Astrocyte of the spinal cord (primary cell): Measurements from ENCODE around the gene STAG3.

ENCODE experiments used
- DNase-seq: peaks from one replicate; pipeline ENCODE4 v3.0.0; 2011; ENCODE audit warnings: low read depth, low spot score
- H3K4me3 ChIP-seq: 2 replicates; pipeline ENCODE4 v1.5.1; 2011; ENCODE audit warnings: low read depth, mild to moderate bottlenecking, low read length, moderate library complexity
- CTCF ChIP-seq: IDR thresholded peaks from 2 replicates; pipeline ENCODE4 v1.5.1; 2012; ENCODE audit warnings: low read depth, mild to moderate bottlenecking, low read length, inconsistent platforms
- in situ Hi-C: cut with HindIII; loops from 2 replicates; pipeline ENCODE4 v1.10.0; 2017; ENCODE audit warnings: low sequenced_read_pairs

Gene STAG3

GRCh38 chr7:100152404-100152803 is 25.3 kb upstream of the STAG3 start:
- no peak overlapping the region for H3K4me3 ChIP-seq
- TF ChIP-seq CTCF: no peak
- in situ Hi-C loops: no loop called here
- DNase-seq: no peak

GRCh38 chr7:100152937-100153666 is 24.6 kb upstream of the STAG3 start:
- in situ Hi-C loops: no loop called here
- no peak for TF ChIP-seq CTCF
- H3K4me3 ChIP-seq: no peak overlapping the region
- DNase-seq: no peak

- DNase-seq: no peak
- H3K4me3 ChIP-seq: no peak overlapping the region
- in situ Hi-C loops: no loop called here
- TF ChIP-seq CTCF: no peak
These were observed 23.8 kb upstream of the STAG3 start for GRCh38 chr7:100153708-100154535.

GRCh38 chr7:100154651-100155491 is 22.8 kb upstream of the STAG3 start:
- in situ Hi-C loops: no loop called here
- H3K4me3 ChIP-seq: no peak overlapping the region

GRCh38 chr7:100155553-100156317 is 22.0 kb upstream of the STAG3 start:
- no peak overlapping the region for H3K4me3 ChIP-seq
- TF ChIP-seq CTCF: no peak
- DNase-seq: no peak
- in situ Hi-C loops: no loop called here

More at GRCh38 chr7:100154651-100155491, 22.8 kb upstream of the STAG3 start:
- TF ChIP-seq CTCF: no peak
- DNase-seq: no peak
